Muscle layer of duodenum (tissue), 2 donors: ENCODE results near the gene C1QTNF12.

Experiments used
- H3K27ac ChIP-seq: one replicate; pipeline ENCODE4 v1.7.0; 2013; ENCODE audit warnings: mild to moderate bottlenecking, low read length
- H3K27me3 ChIP-seq: one replicate; pipeline ENCODE4 v1.7.0; 2013; ENCODE audit warnings: low read depth, mild to moderate bottlenecking, control low read depth, low read length
- H3K36me3 ChIP-seq, 2 donors: one replicate each; pipeline ENCODE4 v1.7.0; 2013; ENCODE audit warnings: low read length in 2 of 2, control low read depth in 1 of 2, mild to moderate bottlenecking in 1 of 2; ENCODE audit not compliant: insufficient read depth in 2 of 2, control insufficient read depth in 1 of 2
- H3K4me1 ChIP-seq, 2 donors: one replicate each; pipeline ENCODE4 v1.7.0; 2013; ENCODE audit warnings: low read length in 2 of 2, mild to moderate bottlenecking in 2 of 2, control low read depth in 1 of 2, moderate library complexity in 1 of 2; ENCODE audit not compliant: insufficient read depth in 2 of 2, control insufficient read depth in 1 of 2
- H3K4me3 ChIP-seq, 2 donors: one replicate each; pipeline ENCODE4 v1.7.0; 2013; ENCODE audit warnings: low read length in 2 of 2, low read depth in 1 of 2, mild to moderate bottlenecking in 1 of 2
- H3K9me3 ChIP-seq, 2 donors: one replicate each; pipeline ENCODE4 v1.7.0; 2013; ENCODE audit warnings: low read length in 2 of 2, control low read depth in 1 of 2, mild to moderate bottlenecking in 1 of 2; ENCODE audit not compliant: control insufficient read depth in 1 of 2
- donor health status: healthy.

Gene C1QTNF12

DNA sequence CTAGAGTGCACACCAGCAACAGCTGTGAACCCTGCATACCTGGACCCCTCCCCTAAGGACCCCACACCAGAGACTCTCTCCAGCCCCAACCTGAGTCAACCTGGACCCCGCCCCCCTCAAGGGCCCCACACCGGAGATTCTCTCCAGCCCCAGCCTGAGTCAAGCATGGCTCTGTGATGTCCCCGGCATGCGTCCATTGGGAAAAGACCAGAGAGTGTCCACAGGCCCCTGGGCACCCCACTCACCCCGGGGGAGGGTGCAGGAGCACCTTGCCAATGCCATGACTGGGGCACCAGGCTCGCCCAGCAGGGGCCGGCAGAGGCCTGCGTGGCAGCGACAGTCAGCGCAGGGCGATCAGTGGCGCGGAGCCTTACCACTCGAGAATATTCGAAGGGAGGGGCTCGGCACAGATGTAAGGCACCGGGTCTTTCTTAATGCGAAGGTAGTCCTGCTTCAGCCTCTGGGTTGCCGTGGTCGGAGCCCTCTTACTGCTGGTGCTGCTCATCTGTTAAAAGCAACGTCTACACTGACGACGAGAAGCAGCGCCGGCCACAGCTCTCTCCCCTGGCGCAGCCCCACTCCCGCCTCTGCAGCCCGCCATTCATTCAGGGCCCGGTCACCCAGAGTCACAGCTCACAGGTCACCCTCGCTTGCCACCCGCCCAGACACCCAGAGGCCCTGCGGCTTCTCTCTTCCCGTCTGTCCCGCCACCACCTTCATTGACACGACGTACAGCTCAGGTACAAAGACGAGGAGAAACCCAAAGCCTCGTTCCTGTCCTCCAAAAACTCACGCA, 21.2 kb upstream of the C1QTNF12 start:
- Histone ChIP-seq H3K4me1 (peaks cover 19 to 25% of the 10 kb centered on the region in 2 donors), H3K4me3 (no peak overlapping the region), H3K27ac (no peak overlapping the region), H3K36me3 (peaks cover 17 to 35% of the 10 kb centered on the region in 2 donors), H3K27me3 (no peaks in the 10 kb centered on the region), H3K9me3 (no peaks in the 10 kb centered on the region)

DNA sequence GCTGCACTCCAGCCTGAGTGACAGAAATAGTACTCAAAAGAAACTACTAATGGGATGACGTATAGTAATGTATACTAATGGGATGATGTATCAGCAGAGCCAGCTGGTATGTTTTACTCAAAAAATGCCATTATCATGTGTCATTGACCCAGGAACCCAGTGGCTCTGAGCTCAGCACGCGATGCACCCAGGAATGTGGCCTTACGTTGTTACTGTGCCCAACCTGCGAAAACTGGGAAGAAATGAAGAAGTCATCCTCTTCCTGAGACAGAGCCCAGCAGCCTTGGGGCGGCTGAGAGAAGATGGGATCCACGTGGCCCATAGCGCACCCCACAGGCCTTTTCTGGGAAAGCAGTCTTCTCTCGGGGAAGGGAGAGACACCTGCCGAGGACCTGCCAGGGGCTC, 18.3 kb upstream of the C1QTNF12 start:
- Histone ChIP-seq H3K4me3 (no peak overlapping the region), H3K36me3 (peaks cover 24 to 57% of the 10 kb centered on the region in 2 donors), H3K27ac (no peak overlapping the region)

DNA sequence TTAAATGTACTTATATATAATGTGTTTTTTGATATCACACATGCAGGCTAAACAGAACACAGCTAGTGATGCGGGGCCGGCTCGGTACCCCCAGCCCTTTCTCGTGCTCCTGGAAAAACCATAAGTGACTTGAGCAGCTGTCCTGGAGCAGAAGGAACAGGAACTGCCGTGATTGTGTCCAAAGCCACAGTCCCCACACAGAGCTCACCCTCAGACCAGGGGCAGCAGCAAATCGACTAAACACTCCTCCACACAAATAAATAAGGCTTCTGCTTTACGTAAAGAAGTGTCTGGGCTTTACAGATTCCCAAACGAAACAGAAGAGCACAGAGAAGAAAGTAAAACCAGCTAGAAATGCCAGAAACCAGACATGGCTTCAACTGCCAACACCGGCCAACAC, 17.5 kb upstream of the C1QTNF12 start:
- Histone ChIP-seq H3K4me3 (no peak overlapping the region), H3K27me3 (no peaks in the 10 kb centered on the region), H3K9me3 (no peaks in the 10 kb centered on the region), H3K36me3 (peaks cover 27 to 61% of the 10 kb centered on the region in 2 donors), H3K4me1 (no peaks in the 10 kb centered on the region), H3K27ac (no peak overlapping the region)

More for the DNA sequence above, 18.3 kb upstream of the C1QTNF12 start:
- no peaks in the 10 kb centered on the region for H3K9me3 ChIP-seq
- no peaks in the 10 kb centered on the region for H3K4me1 ChIP-seq
- H3K27me3 ChIP-seq = no peaks in the 10 kb centered on the region

DNA sequence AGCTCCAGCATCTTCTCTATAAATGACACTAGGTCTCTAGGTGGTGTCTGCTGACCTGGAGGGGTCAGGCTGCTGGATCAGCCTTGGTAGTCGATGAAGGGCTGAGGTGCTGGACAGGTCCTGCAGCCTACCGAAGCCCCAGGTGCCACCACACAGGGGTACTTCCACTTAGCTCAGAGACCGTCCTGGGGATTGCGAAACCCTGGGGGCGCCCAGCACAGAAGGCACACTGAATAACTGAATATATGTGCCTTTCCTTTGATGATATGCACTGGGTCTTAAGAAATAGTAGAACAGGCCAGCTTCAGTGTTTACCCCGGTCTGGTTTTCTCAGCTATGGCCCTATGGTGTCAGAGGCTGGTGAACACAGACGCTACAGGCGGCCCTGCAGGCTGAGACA, 16.2 kb upstream of the C1QTNF12 start:
- no peaks in the 10 kb centered on the region for H3K4me1 ChIP-seq
- H3K27me3 ChIP-seq = no peaks in the 10 kb centered on the region
- H3K4me3 ChIP-seq = no peak overlapping the region
- H3K27ac ChIP-seq = no peak overlapping the region
- no peaks in the 10 kb centered on the region for H3K9me3 ChIP-seq
- H3K36me3 ChIP-seq = peaks cover 30 to 65% of the 10 kb centered on the region in 2 donors

DNA sequence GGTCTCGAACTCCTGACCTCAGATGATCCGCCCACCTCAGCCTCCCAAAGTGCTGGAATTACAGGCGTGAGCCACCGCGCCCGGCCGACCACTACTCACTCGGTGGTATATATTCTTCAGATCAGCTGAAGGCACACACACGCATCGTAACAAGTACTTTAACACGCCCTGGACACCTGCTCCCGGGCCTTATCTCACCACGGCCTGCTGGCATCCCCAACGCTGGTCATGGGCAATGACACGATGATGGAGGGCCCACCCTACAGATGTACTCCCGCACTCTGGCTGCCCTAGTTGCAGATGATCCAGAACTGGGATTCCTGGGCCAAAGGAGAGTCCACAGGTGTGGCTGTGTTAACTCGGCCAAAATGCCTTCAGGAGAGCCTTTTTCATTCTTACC, 15.5 kb upstream of the C1QTNF12 start:
- Histone ChIP-seq H3K36me3 (peaks cover 24 to 58% of the 10 kb centered on the region in 2 donors), H3K4me1 (no peaks in the 10 kb centered on the region), H3K27ac (no peak overlapping the region), H3K27me3 (no peaks in the 10 kb centered on the region), H3K4me3 (no peak overlapping the region), H3K9me3 (no peaks in the 10 kb centered on the region)

DNA sequence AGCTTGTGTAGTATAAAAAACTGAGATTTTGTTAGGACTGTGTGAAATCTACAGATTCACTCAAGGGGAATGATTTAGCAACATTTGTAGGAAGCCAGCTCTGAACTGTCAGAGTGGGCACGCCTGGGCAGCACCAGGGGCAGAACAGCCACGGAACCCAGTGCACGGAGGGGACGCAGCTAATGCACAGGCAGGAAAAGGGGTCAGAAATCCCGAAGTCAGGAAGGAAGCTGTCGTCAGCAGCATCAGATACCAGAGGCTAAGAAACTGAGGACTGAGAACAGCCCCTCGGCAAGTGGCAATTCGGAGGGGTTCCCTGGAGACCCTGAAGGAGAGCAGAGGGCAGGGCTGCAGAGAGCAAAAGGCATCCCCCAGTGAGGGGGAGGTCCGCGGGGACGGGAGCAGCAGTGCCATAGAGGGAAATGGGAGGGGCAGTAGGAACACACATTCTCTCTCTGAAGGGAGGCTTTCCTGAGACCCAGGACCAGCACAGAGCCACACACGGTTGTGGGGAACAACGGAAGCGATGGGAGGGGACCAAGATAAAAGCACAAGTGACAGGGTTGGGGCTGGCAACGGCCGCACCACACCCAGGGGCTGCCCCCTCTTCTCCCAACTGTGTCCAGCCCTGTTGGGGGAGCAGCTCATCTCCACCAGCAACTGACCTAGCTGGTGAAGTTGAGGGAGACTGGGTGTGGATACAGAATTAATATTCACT, 14.5 kb upstream of the C1QTNF12 start:
- no peak overlapping the region for H3K4me3 ChIP-seq
- H3K36me3 ChIP-seq = peaks cover 26 to 62% of the 10 kb centered on the region in 2 donors
- no peaks in the 10 kb centered on the region for H3K4me1 ChIP-seq
- H3K9me3 ChIP-seq = no peaks in the 10 kb centered on the region
- no peak overlapping the region for H3K27ac ChIP-seq
- no peaks in the 10 kb centered on the region for H3K27me3 ChIP-seq

DNA sequence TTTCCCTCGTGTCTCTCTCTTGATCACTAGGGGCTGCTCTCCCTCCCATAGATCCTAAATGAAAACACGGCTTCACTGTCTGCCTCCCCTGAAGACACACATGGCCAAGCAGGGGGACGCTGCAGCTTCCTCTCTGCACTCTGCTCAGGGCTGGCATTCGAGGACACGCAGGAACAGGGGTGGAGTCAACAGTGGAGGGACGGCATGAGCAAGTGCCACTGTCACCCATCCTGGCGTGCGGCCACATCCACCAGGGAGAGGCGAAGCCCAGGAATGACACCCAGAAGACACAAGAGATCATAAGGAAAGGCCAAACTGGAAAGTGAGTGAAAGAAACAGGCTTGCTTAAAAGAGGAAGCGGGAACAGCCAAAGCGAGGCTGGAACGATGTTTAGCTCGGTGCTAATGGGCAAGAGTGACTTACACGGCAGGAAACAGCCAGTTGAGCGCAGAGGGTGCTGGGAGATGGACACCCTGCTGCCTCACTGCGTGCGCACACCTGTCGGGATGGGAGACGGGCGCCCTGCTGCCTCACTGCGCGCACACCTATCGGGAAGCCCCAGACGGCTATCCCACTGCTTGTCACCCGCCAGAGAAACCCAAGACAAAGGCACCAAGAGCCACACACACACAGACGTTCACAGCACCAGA, 13.6 kb upstream of the C1QTNF12 start:
- no peaks in the 10 kb centered on the region for H3K4me1 ChIP-seq
- H3K36me3 ChIP-seq = peaks cover 36 to 63% of the 10 kb centered on the region in 2 donors
- H3K27me3 ChIP-seq = no peaks in the 10 kb centered on the region
- H3K9me3 ChIP-seq = no peaks in the 10 kb centered on the region
- no peak overlapping the region for H3K27ac ChIP-seq
- H3K4me3 ChIP-seq = no peak overlapping the region

DNA sequence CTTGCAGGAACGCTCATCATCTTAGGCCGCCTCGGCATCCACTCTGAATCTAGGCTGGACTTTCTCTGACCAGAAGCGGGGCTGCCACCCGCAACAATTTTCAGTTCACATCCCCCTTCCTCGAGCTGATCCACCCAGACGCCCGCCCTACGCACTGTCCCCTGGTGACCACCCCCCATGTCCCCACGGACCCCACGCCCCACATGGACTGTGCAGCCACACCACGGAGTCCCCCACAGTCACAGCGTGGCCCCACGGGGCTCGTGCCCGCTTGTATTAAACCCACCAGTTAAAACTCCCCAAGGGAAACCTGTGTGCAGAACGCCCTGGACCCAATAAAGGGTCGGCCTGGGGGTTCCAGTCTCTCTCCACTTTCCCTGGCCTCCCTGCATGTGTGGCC, 13.0 kb upstream of the C1QTNF12 start:
- H3K9me3 ChIP-seq = no peaks in the 10 kb centered on the region
- H3K36me3 ChIP-seq = peaks cover 39 to 64% of the 10 kb centered on the region in 2 donors
- no peak overlapping the region for H3K4me3 ChIP-seq
- no peak overlapping the region for H3K27ac ChIP-seq
- H3K4me1 ChIP-seq = no peaks in the 10 kb centered on the region
- H3K27me3 ChIP-seq = no peaks in the 10 kb centered on the region

DNA sequence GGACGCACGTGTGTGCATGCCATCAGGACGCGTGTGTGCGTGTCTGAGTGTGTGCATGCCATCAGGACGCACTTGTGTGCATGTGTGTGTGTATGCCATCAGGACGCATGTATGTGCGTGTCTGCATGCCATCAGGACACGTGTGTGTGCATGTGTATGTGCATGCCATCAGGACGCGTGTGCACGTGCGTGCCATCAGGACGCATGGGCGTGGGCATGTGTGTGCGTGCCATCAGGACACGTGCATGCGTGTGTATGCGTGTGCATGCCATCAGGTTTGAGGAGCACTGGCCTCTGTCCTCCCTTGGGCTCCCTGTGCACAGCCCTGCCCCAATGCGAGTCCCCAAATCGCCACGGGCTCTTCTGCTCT, 12.6 kb upstream of the C1QTNF12 start:
- H3K4me3 ChIP-seq = no peak overlapping the region
- H3K9me3 ChIP-seq = no peaks in the 10 kb centered on the region
- H3K27me3 ChIP-seq = no peaks in the 10 kb centered on the region
- no peak overlapping the region for H3K27ac ChIP-seq
- H3K36me3 ChIP-seq = peaks cover 39 to 66% of the 10 kb centered on the region in 2 donors
- no peaks in the 10 kb centered on the region for H3K4me1 ChIP-seq

DNA sequence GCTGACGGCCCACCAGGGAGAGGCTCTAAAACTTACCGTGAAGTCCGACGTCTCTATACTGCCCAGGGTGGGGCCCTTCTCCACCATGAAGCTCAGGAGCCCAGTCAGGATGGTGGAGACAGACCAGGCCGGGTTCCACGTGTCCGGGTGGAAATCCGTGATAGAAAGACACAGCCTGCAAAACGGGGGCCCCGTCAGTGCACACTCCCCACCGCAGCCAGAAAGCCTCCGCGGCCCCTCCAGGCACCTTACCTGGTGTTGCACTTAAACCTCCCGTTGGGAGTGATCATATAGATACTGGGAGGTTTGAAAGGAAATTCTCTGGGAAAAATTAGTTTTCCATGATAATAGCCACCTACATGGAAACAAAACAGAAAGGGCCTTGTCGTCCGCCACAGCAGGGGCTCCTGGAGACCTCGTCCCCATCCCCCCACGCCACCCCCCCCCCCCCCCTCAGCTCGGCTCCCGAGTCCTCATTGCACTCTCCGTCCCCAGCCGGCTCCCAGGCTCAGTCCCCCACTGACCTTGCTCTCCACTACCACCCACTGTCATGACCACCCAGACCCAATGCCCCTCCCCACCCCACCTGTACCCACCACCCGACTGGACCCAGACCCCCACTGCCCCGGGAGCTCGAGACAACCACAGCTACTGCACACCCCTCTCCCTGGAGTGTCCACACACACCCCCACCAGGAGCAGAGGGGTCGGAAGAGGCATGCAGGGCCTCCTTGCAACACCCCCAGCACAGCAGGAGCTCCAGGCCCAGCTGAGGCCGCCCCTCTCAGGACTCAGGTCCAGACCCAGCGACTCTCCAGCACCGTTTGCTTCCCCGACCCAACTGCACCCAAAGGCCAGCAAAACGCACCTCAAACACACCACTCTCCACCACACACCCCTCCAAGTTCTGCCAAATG, 10.7 kb upstream of the C1QTNF12 start:
- no peaks in the 10 kb centered on the region for H3K4me1 ChIP-seq
- H3K36me3 ChIP-seq = peaks cover 32 to 68% of the 10 kb centered on the region in 2 donors
- H3K27ac ChIP-seq = no peak overlapping the region
- no peak overlapping the region for H3K4me3 ChIP-seq
- no peaks in the 10 kb centered on the region for H3K27me3 ChIP-seq
- H3K9me3 ChIP-seq = no peaks in the 10 kb centered on the region
